ENCODE data around the gene PCNX3. TPM values are rescaled to one million over a fixed set of nuclear protein-coding genes. Genes with fewer than 3 reads are reported as not detected.
A peak's percentile ranks its signal among the peaks of the same experiment; 100 is the strongest.

The PCNX3 gene
- total RNA-seq, 1 donor from 2014 or later, result 50.2 TPM

- DNase-seq (ENCODE audit: low read depth), result no peak
These were observed 35.4 kb upstream of the PCNX3 start for GRCh38 chr11:65580031-65580692.

GRCh38 chr11:65580756-65581155 is 34.8 kb upstream of the PCNX3 start:
- DNase-seq (ENCODE audit: low read depth), result no peak

- DNase-seq (ENCODE audit: low read depth), result no peak
These were observed 33.6 kb upstream of the PCNX3 start for GRCh38 chr11:65581928-65582327.

- DNase-seq (ENCODE audit: low read depth), result no peak
These were observed 32.0 kb upstream of the PCNX3 start for GRCh38 chr11:65583589-65583988.

GRCh38 chr11:65584106-65584505 is 31.5 kb upstream of the PCNX3 start:
- DNase-seq (ENCODE audit: low read depth), result no peak

- DNase-seq (ENCODE audit: low read depth), result no peak
These were observed 30.8 kb upstream of the PCNX3 start for GRCh38 chr11:65584723-65585171.

- no peak for DNase-seq (ENCODE audit: low read depth)
These were observed 30.0 kb upstream of the PCNX3 start for GRCh38 chr11:65585396-65586246.

GRCh38 chr11:65586247-65586630 is 29.3 kb upstream of the PCNX3 start:
- no peak for DNase-seq (ENCODE audit: low read depth)

GRCh38 chr11:65586676-65587075 is 28.9 kb upstream of the PCNX3 start:
- DNase-seq (ENCODE audit: low read depth), result no peak

- DNase-seq (ENCODE audit: low read depth), result peak; percentile 40
These were observed 27.1 kb upstream of the PCNX3 start for GRCh38 chr11:65588199-65589054.

GRCh38 chr11:65589444-65590239 is 25.9 kb upstream of the PCNX3 start:
- DNase-seq (ENCODE audit: low read depth), result no peak

- DNase-seq (ENCODE audit: low read depth), result no peak
These were observed 25.3 kb upstream of the PCNX3 start for GRCh38 chr11:65590240-65590738.

GRCh38 chr11:65591939-65592857 is 23.4 kb upstream of the PCNX3 start:
- peak; percentile 21 for DNase-seq (ENCODE audit: low read depth)

- DNase-seq (ENCODE audit: low read depth), result no peak
These were observed 22.6 kb upstream of the PCNX3 start for GRCh38 chr11:65592858-65593517.

- no peak for DNase-seq (ENCODE audit: low read depth)
These were observed 21.8 kb upstream of the PCNX3 start for GRCh38 chr11:65593518-65594414.

GRCh38 chr11:65595131-65595530 is 20.4 kb upstream of the PCNX3 start:
- DNase-seq (ENCODE audit: low read depth), result no peak

- DNase-seq (ENCODE audit: low read depth), result no peak
These were observed 19.9 kb upstream of the PCNX3 start, which contains the start of gene KCNK7 for GRCh38 chr11:65595543-65596281. TSS of gene KCNK7 (minus strand) at chr11:65595800. CDS start at chr11:65595772, 28 bp downstream.

GRCh38 chr11:65596520-65596919 is 19.1 kb upstream of the PCNX3 start:
- DNase-seq (ENCODE audit: low read depth), result no peak

All from renal cortical epithelial cell (primary cell).